Gastrocnemius medialis (tissue), 4 donors: ENCODE measurements around the gene SCGB1C1.

Experiments
- POLR2A ChIP-seq, 2 donors: fragments of 450-650 bp; IDR thresholded peaks; one replicate each; pipeline ENCODE4 v1.6.1; 2017; ENCODE audit warnings: antibody characterized with exemption in 2 of 2, mild to moderate bottlenecking in 2 of 2, moderate library complexity in 2 of 2
- TF ChIP-seq, protein P1 (sequence below), 5 experiments: fragments of 450-650 bp in 3 of 5; fragments of 200-600 bp in 2 of 5; sonication (generic) in 2 of 5; IDR thresholded peaks in 4 of 5; conservative IDR thresholded peaks in 1 of 5; 1 replicate in 4 of 5; 2 replicates in 1 of 5; pipeline ENCODE4 v1.5.1; 2016 to 2019; ENCODE audit warnings: antibody characterized with exemption in 5 of 5, mild to moderate bottlenecking in 3 of 5, moderate library complexity in 3 of 5

DNA sequence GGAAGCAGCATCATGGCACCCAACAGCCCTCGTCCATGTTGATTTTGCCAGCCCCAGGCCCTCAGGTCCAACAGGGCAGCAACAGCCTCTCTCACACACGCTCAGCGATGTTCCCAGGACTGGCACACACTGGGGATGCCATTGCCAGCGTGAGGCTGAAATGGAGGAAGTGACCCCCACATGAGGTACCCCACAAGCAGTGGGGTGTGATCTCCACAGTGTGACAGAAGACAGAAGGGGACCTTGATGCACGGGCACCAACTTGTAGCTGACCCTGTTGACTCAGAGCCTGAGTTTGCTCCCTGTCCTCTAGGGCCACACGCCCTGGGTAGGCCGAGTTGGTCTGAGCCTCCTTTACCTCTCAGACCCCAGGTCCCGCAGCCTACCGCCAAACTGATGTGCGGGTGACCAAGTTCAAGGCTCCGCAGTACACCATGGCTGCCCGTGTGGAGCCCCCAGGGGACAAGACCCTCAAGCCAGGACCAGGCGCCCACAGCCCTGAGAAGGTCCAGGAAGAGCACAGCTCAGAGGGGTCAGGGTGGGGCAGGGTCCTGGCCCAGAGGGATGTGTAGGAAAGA lies 6.2 kb downstream of the SCGB1C1 start:
- TF ChIP-seq, protein P1, sequence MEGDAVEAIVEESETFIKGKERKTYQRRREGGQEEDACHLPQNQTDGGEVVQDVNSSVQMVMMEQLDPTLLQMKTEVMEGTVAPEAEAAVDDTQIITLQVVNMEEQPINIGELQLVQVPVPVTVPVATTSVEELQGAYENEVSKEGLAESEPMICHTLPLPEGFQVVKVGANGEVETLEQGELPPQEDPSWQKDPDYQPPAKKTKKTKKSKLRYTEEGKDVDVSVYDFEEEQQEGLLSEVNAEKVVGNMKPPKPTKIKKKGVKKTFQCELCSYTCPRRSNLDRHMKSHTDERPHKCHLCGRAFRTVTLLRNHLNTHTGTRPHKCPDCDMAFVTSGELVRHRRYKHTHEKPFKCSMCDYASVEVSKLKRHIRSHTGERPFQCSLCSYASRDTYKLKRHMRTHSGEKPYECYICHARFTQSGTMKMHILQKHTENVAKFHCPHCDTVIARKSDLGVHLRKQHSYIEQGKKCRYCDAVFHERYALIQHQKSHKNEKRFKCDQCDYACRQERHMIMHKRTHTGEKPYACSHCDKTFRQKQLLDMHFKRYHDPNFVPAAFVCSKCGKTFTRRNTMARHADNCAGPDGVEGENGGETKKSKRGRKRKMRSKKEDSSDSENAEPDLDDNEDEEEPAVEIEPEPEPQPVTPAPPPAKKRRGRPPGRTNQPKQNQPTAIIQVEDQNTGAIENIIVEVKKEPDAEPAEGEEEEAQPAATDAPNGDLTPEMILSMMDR (IDR thresholded peaks at IDR 0.05 in 4 of 5, conservative IDR thresholded peaks at IDR 0.05 in 1 of 5) = no peak
- no peak for TF ChIP-seq POLR2A (IDR thresholded peaks at IDR 0.05)
